ENCODE results near the gene NUAK2. TPM values are rescaled to one million over a fixed set of nuclear protein-coding genes. Genes with fewer than 3 reads are reported as not detected.

Gene NUAK2
- total RNA-seq, 1 experiment from 2014 or later: 3.9 TPM

GRCh38 chr1:205350691-205351141 is 29.2 kb upstream of the NUAK2 start:
- intact Hi-C loops (cut with micrococcal nuclease; ENCODE audit: unreplicated experiment): no loop called here
- H3K36me3 ChIP-seq (ENCODE audit: low read depth): no peaks in the 10 kb centered on the region
- no peaks in the 10 kb centered on the region; the same call in 1 of the 2 replicates for H3K27me3 ChIP-seq (ENCODE audit: insufficient read depth, low read depth)
- POLR2A ChIA-PET (ENCODE audit: unreplicated experiment): no interaction called here
- H4K20me1 ChIP-seq (ENCODE audit: insufficient read depth): no peaks in the 10 kb centered on the region
- H3K9me2 ChIP-seq (ENCODE audit: insufficient read depth): no peaks in the 10 kb centered on the region
- no peak for TF ChIP-seq CTCF (conservative IDR thresholded peaks at IDR 0.05)
- TF ChIP-seq EZH2 (IDR thresholded peaks at IDR 0.05; ENCODE audit: low read depth): no peak
- H3F3A ChIP-seq (ENCODE audit: insufficient read depth, low read depth): no peaks in the 10 kb centered on the region
- no peak overlapping the region for H2AFZ ChIP-seq
- H3K4me3 ChIP-seq: no peak overlapping the region
- DNase-seq: no peak
- no peak overlapping the region for H3K4me2 ChIP-seq
- no peak overlapping the region for H3K27ac ChIP-seq
- CTCF ChIA-PET: no interaction called here
- H3K9me3 ChIP-seq (ENCODE audit: insufficient read depth, low read depth): no peaks in the 10 kb centered on the region
- H3K79me2 ChIP-seq (ENCODE audit: low read depth): no peaks in the 10 kb centered on the region
- BruUV-seq (replicated peaks): no TSS peak
- 0 out of 2 replicates have a peak, but pooled peaks cover 2% of the 10 kb centered on the region for H3K4me1 ChIP-seq (replicated peaks; ENCODE audit: insufficient read depth)

DNA sequence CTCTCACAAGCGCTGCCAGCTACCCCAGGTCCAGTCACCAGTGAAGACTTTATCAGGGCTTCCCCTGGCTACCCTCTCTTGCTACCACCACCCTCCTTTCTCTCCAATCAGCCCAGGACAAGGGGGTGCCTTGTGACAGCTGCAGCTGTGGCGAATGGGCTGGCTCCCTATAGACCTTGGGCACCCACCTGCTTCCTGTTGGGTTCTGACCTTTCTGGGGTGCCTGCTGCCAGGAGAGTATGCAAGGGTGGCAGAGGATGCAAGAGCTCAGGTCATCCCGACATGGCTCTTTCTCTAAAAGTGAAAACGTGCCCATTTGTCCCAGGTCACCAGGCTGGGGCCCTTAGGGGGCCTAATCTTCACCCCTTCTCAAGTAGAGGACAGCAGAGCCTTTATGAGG is 28.6 kb upstream of the NUAK2 start:
- no peaks in the 10 kb centered on the region; the same call in 1 of the 2 replicates for H3K27me3 ChIP-seq (ENCODE audit: insufficient read depth, low read depth)
- ChIA-PET POLR2A (ENCODE audit: unreplicated experiment) (no interaction called here), CTCF (no interaction called here)
- H3K36me3 ChIP-seq (ENCODE audit: low read depth): no peaks in the 10 kb centered on the region
- no peaks in the 10 kb centered on the region for H3K9me3 ChIP-seq (ENCODE audit: insufficient read depth, low read depth)
- TF ChIP-seq EZH2 (IDR thresholded peaks at IDR 0.05; ENCODE audit: low read depth): no peak
- TF ChIP-seq CTCF (conservative IDR thresholded peaks at IDR 0.05): no peak
- no peak overlapping the region for H3K4me3 ChIP-seq
- intact Hi-C loops (cut with micrococcal nuclease; ENCODE audit: unreplicated experiment): no loop called here
- H3K4me2 ChIP-seq: no peak overlapping the region
- no peaks in the 10 kb centered on the region for H3F3A ChIP-seq (ENCODE audit: insufficient read depth, low read depth)
- H3K27ac ChIP-seq: no peak overlapping the region
- no peak for DNase-seq
- no peaks in the 10 kb centered on the region for H4K20me1 ChIP-seq (ENCODE audit: insufficient read depth)
- no peaks in the 10 kb centered on the region for H3K9me2 ChIP-seq (ENCODE audit: insufficient read depth)
- H2AFZ ChIP-seq: no peak overlapping the region
- BruUV-seq (replicated peaks): no TSS peak
- 0 out of 2 replicates have a peak, but pooled peaks cover 2% of the 10 kb centered on the region for H3K4me1 ChIP-seq (replicated peaks; ENCODE audit: insufficient read depth)
- no peaks in the 10 kb centered on the region for H3K79me2 ChIP-seq (ENCODE audit: low read depth)

- no peak for TF ChIP-seq CTCF (conservative IDR thresholded peaks at IDR 0.05)
- TF ChIP-seq EZH2 (IDR thresholded peaks at IDR 0.05; ENCODE audit: low read depth): no peak
- no peak overlapping the region for H3K4me2 ChIP-seq
- no TSS peak for BruUV-seq (replicated peaks)
- ChIA-PET POLR2A (ENCODE audit: unreplicated experiment) (interaction anchor here (0.6 kb wide), 1 partner anchor 231 kb away, joined by 3 read pairs; no protein-coding TSS in a partner anchor), CTCF (no interaction called here)
- no peaks in the 10 kb centered on the region for H3K4me1 ChIP-seq (replicated peaks; ENCODE audit: insufficient read depth)
- intact Hi-C loops (cut with micrococcal nuclease; ENCODE audit: unreplicated experiment): no loop called here
- H3K79me2 ChIP-seq (ENCODE audit: low read depth): no peaks in the 10 kb centered on the region
- no peaks in the 10 kb centered on the region for H4K20me1 ChIP-seq (ENCODE audit: insufficient read depth)
- no peak overlapping the region for H2AFZ ChIP-seq
- no peak for DNase-seq
- H3K4me3 ChIP-seq: no peak overlapping the region
- no peaks in the 10 kb centered on the region for H3K9me2 ChIP-seq (ENCODE audit: insufficient read depth)
- H3K36me3 ChIP-seq (ENCODE audit: low read depth): no peaks in the 10 kb centered on the region
- no peaks in the 10 kb centered on the region for H3F3A ChIP-seq (ENCODE audit: insufficient read depth, low read depth)
- H3K27me3 ChIP-seq (ENCODE audit: insufficient read depth, low read depth): peaks cover 10% of the 10 kb centered on the region; the same call in 1 of the 2 replicates
- no peak overlapping the region for H3K27ac ChIP-seq
- H3K9me3 ChIP-seq (ENCODE audit: insufficient read depth, low read depth): no peaks in the 10 kb centered on the region
These were observed 27.3 kb upstream of the NUAK2 start for GRCh38 chr1:205348554-205349487.

All from PC-9 (cell line).